ENCODE results near the gene LPP.

DNA sequence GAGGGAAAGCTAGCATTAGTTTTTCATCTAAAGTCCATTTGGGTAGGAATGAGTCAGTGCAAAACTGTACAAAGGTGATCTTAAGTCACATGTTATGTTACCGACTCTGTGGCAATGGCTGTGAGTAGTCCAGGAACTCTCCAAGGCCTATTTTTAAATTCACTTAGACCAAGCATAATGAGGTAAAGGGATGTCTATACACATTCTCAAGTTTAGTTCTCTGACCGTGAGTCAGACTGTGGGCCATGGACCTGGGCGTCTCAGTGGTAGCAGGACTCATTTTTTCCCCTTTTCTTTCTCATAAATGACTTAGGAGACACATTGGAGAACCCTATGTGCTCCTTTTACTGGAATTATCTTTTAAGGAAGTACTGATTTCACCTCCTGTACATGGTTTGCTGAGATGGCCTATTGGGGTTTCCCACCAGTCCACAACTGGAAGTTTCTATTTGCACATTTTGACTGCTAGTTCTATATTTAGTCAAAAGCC lies 529.1 kb downstream of the LPP start:
- TF ChIP-seq, protein P1, sequence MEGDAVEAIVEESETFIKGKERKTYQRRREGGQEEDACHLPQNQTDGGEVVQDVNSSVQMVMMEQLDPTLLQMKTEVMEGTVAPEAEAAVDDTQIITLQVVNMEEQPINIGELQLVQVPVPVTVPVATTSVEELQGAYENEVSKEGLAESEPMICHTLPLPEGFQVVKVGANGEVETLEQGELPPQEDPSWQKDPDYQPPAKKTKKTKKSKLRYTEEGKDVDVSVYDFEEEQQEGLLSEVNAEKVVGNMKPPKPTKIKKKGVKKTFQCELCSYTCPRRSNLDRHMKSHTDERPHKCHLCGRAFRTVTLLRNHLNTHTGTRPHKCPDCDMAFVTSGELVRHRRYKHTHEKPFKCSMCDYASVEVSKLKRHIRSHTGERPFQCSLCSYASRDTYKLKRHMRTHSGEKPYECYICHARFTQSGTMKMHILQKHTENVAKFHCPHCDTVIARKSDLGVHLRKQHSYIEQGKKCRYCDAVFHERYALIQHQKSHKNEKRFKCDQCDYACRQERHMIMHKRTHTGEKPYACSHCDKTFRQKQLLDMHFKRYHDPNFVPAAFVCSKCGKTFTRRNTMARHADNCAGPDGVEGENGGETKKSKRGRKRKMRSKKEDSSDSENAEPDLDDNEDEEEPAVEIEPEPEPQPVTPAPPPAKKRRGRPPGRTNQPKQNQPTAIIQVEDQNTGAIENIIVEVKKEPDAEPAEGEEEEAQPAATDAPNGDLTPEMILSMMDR (IDR thresholded peaks at IDR 0.05): no peak
- TF ChIP-seq POLR2A (IDR thresholded peaks at IDR 0.05): no peak
- TF ChIP-seq EP300 (IDR thresholded peaks at IDR 0.05): no peak

All from ovary (tissue), 3 donors.